ENCODE measurements around the gene USP48. TPM values are rescaled to one million over a fixed set of nuclear protein-coding genes. Genes with fewer than 3 reads are reported as not detected.

The USP48 gene
- total RNA-seq, 4 donors from 2014 or later = 11.5 to 24.4 (median 14.5) TPM

DNA sequence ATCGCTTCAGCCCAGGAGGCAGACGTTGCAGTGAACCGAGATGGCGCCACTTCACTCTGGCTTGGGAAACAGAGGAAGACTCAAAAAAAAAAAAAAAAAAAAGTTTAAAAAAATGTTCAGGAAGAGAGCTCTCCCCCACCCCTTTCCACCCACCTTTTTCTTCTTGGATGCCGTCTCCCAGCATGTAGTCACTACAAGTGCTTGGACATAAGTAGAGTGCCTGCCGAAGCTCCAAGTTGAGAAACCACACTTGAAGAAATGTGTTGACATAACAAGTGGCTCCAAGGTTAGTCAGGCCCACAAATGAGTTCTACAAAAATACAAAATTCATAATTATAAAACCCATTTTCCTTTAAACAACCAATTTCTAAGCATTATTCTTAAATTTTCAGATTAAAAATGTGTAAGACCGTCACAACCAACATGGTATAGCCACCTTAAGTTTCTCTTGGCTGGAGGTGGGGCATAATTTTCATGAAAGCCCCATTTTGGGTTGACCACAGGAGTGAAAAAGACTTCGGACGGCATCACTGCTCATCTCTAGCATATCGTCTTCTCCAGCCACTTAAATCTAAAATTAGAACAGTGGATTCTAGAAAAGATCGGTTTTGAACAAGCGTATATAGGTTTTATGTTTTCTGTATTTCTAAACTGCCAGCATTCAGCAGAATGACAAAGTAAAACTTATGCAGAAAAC, 26.4 kb downstream of the USP48 start:
- Histone ChIP-seq H3K9me3 (no peaks in the 10 kb centered on the region), H3K27ac (no peak overlapping the region), H3K36me3 (peaks cover 0 to 30% of the 10 kb centered on the region in 2 donors), H3K4me1 (peaks cover 6 to 33% of the 10 kb centered on the region in 2 donors), H3K27me3 (no peaks in the 10 kb centered on the region), H3K4me3 (no peak overlapping the region)
- in situ Hi-C loops (cut with MboI; ENCODE audit: low sequenced_read_pairs in 4 of 4) (loop anchor here in 1 of 4 donors (25.0 kb wide), 1 partner anchor 206 kb away; no protein-coding TSS in a partner anchor), intact Hi-C loops (cut with DNase I; ENCODE audit: low total_unique reads) (no loop called here)
- DNase-seq (no peak), ATAC-seq (no peak)
- TF ChIP-seq POLR2A (IDR thresholded peaks at IDR 0.05) = no peak
- TF ChIP-seq, protein P1, sequence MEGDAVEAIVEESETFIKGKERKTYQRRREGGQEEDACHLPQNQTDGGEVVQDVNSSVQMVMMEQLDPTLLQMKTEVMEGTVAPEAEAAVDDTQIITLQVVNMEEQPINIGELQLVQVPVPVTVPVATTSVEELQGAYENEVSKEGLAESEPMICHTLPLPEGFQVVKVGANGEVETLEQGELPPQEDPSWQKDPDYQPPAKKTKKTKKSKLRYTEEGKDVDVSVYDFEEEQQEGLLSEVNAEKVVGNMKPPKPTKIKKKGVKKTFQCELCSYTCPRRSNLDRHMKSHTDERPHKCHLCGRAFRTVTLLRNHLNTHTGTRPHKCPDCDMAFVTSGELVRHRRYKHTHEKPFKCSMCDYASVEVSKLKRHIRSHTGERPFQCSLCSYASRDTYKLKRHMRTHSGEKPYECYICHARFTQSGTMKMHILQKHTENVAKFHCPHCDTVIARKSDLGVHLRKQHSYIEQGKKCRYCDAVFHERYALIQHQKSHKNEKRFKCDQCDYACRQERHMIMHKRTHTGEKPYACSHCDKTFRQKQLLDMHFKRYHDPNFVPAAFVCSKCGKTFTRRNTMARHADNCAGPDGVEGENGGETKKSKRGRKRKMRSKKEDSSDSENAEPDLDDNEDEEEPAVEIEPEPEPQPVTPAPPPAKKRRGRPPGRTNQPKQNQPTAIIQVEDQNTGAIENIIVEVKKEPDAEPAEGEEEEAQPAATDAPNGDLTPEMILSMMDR (IDR thresholded peaks at IDR 0.05 in 4 of 5, conservative IDR thresholded peaks at IDR 0.05 in 1 of 5) = no peak

DNA sequence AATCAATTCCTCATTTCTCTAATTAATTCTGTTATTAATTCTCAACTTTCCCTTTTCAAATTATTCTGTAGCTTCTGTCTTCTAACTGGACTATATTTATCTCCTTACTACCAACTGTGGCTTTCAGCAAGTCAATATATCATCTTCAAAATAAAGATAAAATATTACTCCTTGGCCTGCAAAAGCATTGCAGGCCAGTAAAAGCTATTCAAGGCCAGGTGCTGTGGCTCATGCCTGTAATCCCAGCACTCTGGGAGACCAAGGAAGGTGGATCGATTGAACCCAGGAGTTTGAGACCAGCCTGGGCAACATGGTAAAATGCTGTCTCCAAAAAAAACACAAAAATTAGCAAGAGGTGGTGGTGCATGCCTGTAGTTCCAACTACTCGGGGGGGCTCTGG, 27.9 kb downstream of the USP48 start:
- Histone ChIP-seq H3K27ac (no peak overlapping the region), H3K4me3 (no peak overlapping the region), H3K4me1 (peaks cover 6 to 33% of the 10 kb centered on the region in 2 donors), H3K36me3 (peaks cover 0 to 37% of the 10 kb centered on the region in 2 donors), H3K9me3 (no peaks in the 10 kb centered on the region), H3K27me3 (no peaks in the 10 kb centered on the region)
- intact Hi-C loops (cut with DNase I; ENCODE audit: low total_unique reads) (no loop called here), in situ Hi-C loops (cut with MboI; ENCODE audit: low sequenced_read_pairs in 4 of 4) (loop anchor here in 1 of 4 donors (25.0 kb wide), 1 partner anchor 207 kb away; no protein-coding TSS in a partner anchor)
- ATAC-seq (no peak), DNase-seq (no peak)
- no peak for TF ChIP-seq POLR2A (IDR thresholded peaks at IDR 0.05)
- TF ChIP-seq, protein P1 (IDR thresholded peaks at IDR 0.05 in 4 of 5, conservative IDR thresholded peaks at IDR 0.05 in 1 of 5) = no peak

DNA sequence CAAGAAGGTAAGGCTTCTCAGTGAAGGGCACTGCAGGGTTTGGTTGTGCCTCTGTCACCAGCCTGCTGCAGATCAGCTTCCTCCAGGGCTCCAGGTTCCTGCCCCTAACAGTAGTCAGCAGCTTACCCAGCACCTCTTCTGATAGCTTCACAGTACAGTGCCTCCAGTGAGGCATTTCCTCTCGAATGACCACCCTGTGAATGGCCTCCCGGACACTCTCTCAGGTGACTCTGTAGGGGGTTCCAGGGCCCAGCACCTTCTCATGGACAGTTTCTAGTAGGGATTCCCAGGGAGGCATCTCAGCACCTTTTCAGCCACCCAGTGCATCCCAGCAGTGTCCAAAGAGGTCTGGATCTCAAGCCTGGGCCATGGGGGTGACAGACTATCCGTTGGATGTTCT, 28.4 kb downstream of the USP48 start:
- DNase-seq = no peak
- TF ChIP-seq, protein P1 (IDR thresholded peaks at IDR 0.05 in 4 of 5, conservative IDR thresholded peaks at IDR 0.05 in 1 of 5) = no peak
- no peak for TF ChIP-seq POLR2A (IDR thresholded peaks at IDR 0.05)
- Histone ChIP-seq H3K4me3 (no peak overlapping the region), H3K4me1 (peaks cover 6 to 32% of the 10 kb centered on the region in 2 donors), H3K27me3 (no peaks in the 10 kb centered on the region), H3K9me3 (no peaks in the 10 kb centered on the region), H3K36me3 (peaks cover 0 to 37% of the 10 kb centered on the region in 2 donors), H3K27ac (no peak overlapping the region)
- in situ Hi-C loops (cut with MboI; ENCODE audit: low sequenced_read_pairs in 4 of 4) (loop anchor here in 1 of 4 donors (25.0 kb wide), 1 partner anchor 208 kb away; no protein-coding TSS in a partner anchor), intact Hi-C loops (cut with DNase I; ENCODE audit: low total_unique reads) (no loop called here)
- ATAC-seq = no peak

DNA sequence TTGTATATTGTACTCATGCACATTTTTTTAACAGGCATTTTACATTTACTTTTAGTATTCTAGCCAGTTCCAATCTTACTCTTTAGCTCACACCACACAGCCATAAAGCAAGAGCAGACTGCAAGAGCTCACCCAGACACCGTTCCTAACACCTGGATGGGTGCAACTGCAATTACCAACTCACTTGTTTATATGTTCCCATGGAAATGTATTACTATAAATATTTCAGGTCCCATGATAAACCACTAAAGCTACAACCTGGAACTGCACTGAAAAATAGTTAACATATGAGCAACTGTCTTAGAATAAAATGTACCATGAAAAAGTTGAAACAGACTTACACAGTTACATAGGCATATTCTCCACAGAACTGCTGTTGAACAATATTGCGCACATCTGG, 30.8 kb downstream of the USP48 start:
- H3K27me3 ChIP-seq = no peaks in the 10 kb centered on the region
- DNase-seq = peak in 1 of 2 donors; percentile 9
- intact Hi-C loops (cut with DNase I; ENCODE audit: low total_unique reads) = no loop called here
- no peaks in the 10 kb centered on the region for H3K9me3 ChIP-seq
- no peak for TF ChIP-seq POLR2A (IDR thresholded peaks at IDR 0.05)
- TF ChIP-seq, protein P1 (IDR thresholded peaks at IDR 0.05 in 4 of 5, conservative IDR thresholded peaks at IDR 0.05 in 1 of 5) = no peak
- in situ Hi-C loops (cut with MboI; ENCODE audit: low sequenced_read_pairs in 4 of 4) = loop anchor here in 1 of 4 donors (25.0 kb wide), 1 partner anchor 210 kb away; no protein-coding TSS in a partner anchor
- H3K4me1 ChIP-seq = peaks cover 6 to 21% of the 10 kb centered on the region in 2 donors
- peak overlapping the region in 1 of 4 donors; percentile 39 for H3K27ac ChIP-seq
- ATAC-seq = peak; percentile 69 to 96
- H3K36me3 ChIP-seq = peaks cover 0 to 56% of the 10 kb centered on the region in 2 donors
- H3K4me3 ChIP-seq = no peak overlapping the region

Data from gastrocnemius medialis (tissue), 4 donors.